Measurements from ENCODE around the gene DICER1. TPM values are rescaled to one million over a fixed set of nuclear protein-coding genes. Genes with fewer than 3 reads are reported as not detected.

The DICER1 gene
- total and polyA plus RNA-seq, 9 of the 15 experiments (the other 6 are each of a cell fraction or from before 2014, with no cell fraction given) = 2.5 to 23.2 (median 12.4) TPM

DNA sequence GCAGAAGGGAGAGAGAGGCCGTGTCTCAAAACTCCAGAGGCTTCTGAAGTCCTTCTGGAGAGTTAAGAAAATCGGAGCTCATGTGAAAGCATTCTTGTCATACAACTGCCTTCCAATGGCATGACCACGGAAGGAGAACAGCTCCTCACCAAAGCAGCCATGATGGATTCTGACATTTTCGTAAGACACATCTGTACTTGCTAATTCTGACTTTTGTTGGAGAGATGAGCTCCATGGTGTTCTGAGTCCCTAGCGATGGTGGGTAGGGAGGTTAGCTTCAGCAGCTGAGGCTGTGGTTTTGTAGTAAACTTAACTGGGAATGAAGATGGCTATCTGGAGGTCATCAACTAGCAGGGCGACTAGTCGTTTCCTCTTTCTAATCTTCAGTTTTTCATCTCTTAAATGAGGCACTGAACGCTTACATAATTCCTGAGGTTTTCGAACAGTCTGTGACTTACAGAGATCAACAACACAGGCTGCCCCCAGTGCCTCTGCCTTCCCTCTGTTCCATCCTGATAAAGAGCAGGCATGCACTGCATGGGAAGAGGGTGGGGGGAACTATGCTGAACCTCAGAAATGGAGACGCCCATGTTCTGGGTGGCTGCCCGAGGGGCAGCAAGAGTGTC, 28.6 kb upstream of the DICER1 start (continued):
- TF ChIP-seq, protein P1, sequence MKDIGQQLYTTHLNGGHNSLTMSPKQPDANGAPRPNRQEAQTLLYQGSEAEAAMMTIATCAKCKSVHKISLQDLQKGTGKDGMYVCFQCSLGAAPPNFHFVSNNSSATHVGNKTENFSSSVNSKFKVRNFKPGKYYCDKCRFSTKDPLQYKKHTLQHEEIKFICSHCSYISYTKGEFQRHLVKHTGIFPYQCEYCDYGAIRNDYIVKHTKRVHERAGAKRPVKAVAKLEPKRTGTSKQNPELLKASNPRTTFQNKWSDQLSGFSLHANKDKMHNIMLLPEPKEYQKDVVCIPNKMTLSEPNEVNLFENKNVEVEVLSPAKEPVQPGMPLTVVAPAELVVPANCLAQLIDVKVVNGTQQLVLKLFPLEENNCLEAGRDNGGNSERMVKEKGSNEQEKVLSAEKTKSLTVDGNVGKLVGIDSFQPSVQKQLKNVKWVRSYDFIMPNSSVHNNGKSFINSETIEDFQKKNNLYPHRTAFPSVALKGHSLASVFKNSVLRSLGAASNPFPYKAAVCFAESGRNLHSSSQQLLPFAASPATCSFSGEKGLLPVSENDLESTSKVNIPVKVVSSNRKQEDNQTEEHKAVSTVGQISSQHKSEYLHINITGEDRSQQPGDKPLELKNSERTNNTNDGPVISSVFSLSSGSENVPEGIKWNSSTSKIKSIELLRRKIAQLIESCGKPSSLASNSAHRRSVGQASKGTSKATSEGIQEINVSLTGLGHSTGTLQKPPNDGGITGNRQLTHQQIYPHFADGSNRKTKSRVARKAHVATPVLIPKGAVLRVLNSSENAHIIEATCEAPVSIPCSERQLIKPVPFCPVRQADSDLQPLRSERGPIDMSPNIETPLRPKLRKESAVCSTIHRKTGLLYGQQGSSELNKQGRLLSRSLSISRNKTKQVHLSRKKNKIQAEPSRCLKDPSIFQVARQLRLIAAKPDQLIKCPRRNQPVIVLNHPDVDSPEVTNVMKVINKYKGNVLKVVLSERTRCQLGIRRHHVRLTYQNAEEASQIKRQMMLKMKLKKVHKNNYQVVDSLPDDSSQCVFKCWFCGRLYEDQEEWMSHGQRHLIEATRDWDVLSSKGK (CRISPR knock-in tag; IDR thresholded peaks at IDR 0.05) = no peak
- TF ChIP-seq, protein P2, sequence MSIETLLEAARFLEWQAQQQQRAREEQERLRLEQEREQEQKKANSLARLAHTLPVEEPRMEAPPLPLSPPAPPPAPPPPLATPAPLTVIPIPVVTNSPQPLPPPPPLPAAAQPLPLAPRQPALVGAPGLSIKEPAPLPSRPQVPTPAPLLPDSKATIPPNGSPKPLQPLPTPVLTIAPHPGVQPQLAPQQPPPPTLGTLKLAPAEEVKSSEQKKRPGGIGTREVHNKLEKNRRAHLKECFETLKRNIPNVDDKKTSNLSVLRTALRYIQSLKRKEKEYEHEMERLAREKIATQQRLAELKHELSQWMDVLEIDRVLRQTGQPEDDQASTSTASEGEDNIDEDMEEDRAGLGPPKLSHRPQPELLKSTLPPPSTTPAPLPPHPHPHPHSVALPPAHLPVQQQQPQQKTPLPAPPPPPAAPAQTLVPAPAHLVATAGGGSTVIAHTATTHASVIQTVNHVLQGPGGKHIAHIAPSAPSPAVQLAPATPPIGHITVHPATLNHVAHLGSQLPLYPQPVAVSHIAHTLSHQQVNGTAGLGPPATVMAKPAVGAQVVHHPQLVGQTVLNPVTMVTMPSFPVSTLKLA (conservative IDR thresholded peaks at IDR 0.05) = no peak
- TF ChIP-seq BACH1 (tag; IDR thresholded peaks at IDR 0.05) (peak; percentile 33; the same call in 1 of the 2 replicates), HDAC3 (IDR thresholded peaks at IDR 0.05; ENCODE audit: borderline replicate concordance, partially characterized antibody) (peak; percentile 28), SMAD4 (CRISPR knock-in tag; conservative IDR thresholded peaks at IDR 0.05) (peak; percentile 43; the same call in 1 of the 2 replicates), ZNF79 (CRISPR knock-in tag; IDR thresholded peaks at IDR 0.05; ENCODE audit: low read depth) (no peak), GABPB2 (CRISPR knock-in tag; conservative IDR thresholded peaks at IDR 0.05) (no peak), BRCA1 (IDR thresholded peaks at IDR 0.05) (no peak), BRCA1 (CRISPR knock-in tag; IDR thresholded peaks at IDR 0.05) (no peak), FOS (IDR thresholded peaks at IDR 0.05; ENCODE audit: extremely low read depth, insufficient read length) (no peak), ZKSCAN1 (IDR thresholded peaks at IDR 0.05; ENCODE audit: low read depth, low read length) (no peak), MCM7 (IDR thresholded peaks at IDR 0.05) (no peak), ZNF583 (CRISPR knock-in tag; IDR thresholded peaks at IDR 0.05) (no peak), HDAC1 (IDR thresholded peaks at IDR 0.05) (no peak), PTBP1 (IDR thresholded peaks at IDR 0.05; ENCODE audit: low read depth, low read length) (no peak), ZNF707 (CRISPR knock-in tag; conservative IDR thresholded peaks at IDR 0.05) (no peak), ESRRA (IDR thresholded peaks at IDR 0.05; ENCODE audit: borderline replicate concordance, low read depth) (no peak), SNRNP70 (optimal IDR thresholded peaks at IDR 0.05; ENCODE audit: low read depth, low read length) (no peak)
- TF ChIP-seq, protein P3, sequence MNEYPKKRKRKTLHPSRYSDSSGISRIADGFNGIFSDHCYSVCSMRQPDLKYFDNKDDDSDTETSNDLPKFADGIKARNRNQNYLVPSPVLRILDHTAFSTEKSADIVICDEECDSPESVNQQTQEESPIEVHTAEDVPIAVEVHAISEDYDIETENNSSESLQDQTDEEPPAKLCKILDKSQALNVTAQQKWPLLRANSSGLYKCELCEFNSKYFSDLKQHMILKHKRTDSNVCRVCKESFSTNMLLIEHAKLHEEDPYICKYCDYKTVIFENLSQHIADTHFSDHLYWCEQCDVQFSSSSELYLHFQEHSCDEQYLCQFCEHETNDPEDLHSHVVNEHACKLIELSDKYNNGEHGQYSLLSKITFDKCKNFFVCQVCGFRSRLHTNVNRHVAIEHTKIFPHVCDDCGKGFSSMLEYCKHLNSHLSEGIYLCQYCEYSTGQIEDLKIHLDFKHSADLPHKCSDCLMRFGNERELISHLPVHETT (CRISPR knock-in tag; conservative IDR thresholded peaks at IDR 0.05 in 1 of 2, IDR thresholded peaks at IDR 0.05 in 1 of 2) = no peak
- TF ChIP-seq, protein P4, sequence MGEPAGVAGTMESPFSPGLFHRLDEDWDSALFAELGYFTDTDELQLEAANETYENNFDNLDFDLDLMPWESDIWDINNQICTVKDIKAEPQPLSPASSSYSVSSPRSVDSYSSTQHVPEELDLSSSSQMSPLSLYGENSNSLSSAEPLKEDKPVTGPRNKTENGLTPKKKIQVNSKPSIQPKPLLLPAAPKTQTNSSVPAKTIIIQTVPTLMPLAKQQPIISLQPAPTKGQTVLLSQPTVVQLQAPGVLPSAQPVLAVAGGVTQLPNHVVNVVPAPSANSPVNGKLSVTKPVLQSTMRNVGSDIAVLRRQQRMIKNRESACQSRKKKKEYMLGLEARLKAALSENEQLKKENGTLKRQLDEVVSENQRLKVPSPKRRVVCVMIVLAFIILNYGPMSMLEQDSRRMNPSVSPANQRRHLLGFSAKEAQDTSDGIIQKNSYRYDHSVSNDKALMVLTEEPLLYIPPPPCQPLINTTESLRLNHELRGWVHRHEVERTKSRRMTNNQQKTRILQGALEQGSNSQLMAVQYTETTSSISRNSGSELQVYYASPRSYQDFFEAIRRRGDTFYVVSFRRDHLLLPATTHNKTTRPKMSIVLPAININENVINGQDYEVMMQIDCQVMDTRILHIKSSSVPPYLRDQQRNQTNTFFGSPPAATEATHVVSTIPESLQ (CRISPR knock-in tag; IDR thresholded peaks at IDR 0.05) = no peak

Measured in K562 (cell line).